GM12874 (cell line): Measurements from ENCODE around the gene DRC1.

ENCODE experiments used
- CTCF ChIP-seq: IDR thresholded peaks from 2 replicates; pipeline ENCODE4 v1.5.1; 2011; ENCODE audit warnings: low read depth, mild to moderate bottlenecking, control low read depth, low read length, moderate library complexity; ENCODE audit not compliant: insufficient read depth

The DRC1 gene

GRCh38 chr2:26438526-26438925 is 36.8 kb downstream of the DRC1 start:
- TF ChIP-seq CTCF, result no peak

GRCh38 chr2:26438926-26439325 is 37.2 kb downstream of the DRC1 start:
- no peak for TF ChIP-seq CTCF

- TF ChIP-seq CTCF, result no peak
Observed at GRCh38 chr2:26442301-26442700, 40.6 kb downstream of the DRC1 start.

- TF ChIP-seq CTCF, result no peak
Observed at GRCh38 chr2:26442707-26443106, 41.0 kb downstream of the DRC1 start.

- no peak for TF ChIP-seq CTCF
Observed at GRCh38 chr2:26444236-26444635, 42.5 kb downstream of the DRC1 start.

- no peak for TF ChIP-seq CTCF
Observed at GRCh38 chr2:26448651-26449050, 46.9 kb downstream of the DRC1 start.

- TF ChIP-seq CTCF, result no peak
Observed at GRCh38 chr2:26449278-26450030, 47.7 kb downstream of the DRC1 start.
